GM18951 (cell line): ENCODE data around the gene PCK2.

Source experiments
- POLR2A ChIP-seq: IDR thresholded peaks from 4 replicates; pipeline ENCODE4 v1.6.1; 2011; ENCODE audit warnings: mild to moderate bottlenecking; ENCODE audit not compliant: insufficient read length, insufficient read depth; ENCODE audit errors: extremely low read depth
- in situ Hi-C: fragments of 300-500 bp; cut with MboI; formaldehyde crosslinking; loops from one replicate; pipeline ENCODE4 v1.12.0; 2022; ENCODE audit warnings: low sequenced_read_pairs, mixed read lengths, inconsistent platforms; ENCODE audit not compliant: unreplicated experiment

PCK2 gene

DNA sequence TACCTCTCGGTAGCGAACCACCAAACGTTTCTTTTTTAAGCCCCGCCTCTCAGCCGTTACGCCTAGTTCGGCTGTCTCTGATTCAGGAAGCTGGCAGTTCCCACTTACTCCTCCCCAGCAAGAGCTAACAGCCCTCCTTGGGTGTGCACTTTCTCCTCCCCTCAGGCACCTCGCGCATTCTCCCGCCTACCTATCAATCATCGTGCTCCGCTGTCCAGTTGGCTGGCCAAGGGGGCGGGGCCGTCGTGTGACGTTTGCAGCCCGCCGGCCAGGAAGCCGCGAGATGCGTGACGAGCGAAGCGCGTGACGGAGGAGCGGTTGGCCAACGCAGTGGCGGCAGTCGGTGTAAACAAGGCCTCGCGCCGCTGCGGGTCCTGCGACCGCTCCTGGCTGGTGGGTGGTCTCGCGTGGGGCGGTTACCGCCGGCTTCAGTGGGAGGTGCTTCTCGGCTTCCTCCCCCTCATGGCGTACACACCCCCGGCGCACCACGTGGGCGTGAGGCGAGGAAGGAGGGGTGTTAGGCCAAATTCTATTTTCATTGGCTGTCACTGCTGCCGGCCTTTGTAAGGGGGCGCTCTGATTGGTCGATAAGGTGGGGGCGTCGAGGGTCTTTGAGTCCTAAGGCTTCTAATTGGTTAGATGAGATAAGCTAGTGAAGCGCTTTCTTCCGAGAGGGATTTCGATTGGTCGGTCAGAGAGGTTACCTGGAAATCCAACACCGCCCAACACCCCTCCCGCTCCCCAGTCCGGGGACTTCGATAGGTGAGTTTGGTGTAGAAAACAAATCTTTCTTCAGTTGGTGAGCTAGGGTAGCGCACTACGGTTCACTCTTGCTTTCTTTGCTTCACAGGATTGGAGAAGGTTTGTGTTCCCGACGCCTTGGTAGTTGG, 20.7 kb downstream of the PCK2 start, which contains the start of the genes DCAF11 and NRL:
DCAF11 (plus strand) TSS at position 246 of the 890 bp plus-strand sequence. CDS start 818 bp downstream, outside the sequence.
NRL (minus strand) TSS at position 418 of the 890 bp plus-strand sequence. CDS start 32,101 bp downstream, outside the sequence.
- in situ Hi-C loops, result no loop called here
- TF ChIP-seq POLR2A, result peak; percentile 55

DNA sequence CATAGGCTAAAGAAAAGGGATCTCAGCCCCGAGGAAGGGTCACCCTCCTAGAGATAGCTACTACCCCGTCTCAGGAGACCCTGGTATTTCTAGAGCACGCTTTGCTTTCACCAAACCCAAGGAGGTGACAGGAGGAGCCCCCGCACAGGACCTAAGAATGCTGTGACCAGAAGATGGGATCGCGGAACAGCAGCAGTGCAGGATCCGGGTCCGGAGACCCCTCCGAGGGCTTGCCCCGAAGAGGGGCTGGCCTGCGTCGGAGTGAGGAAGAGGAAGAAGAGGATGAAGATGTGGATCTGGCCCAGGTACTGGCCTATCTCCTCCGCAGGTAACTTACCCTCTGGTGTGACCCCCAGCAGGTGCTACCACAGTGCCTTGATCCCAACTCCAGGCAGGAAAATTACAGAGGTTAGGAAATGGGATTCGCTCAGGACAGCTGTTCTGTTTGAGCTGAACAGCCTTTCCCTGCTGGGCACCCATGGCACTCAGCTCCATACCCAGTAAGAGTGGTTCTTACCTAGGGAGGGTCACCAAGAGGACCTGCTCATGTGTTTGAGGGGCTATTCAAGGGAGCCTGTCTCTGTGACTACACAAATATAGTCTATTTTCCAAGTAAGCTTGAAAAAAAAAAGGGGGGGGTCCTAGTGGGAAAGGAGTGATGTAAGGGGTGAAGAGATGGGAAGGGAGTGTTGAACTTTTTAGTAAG, 21.5 kb downstream of the PCK2 start:
- in situ Hi-C loops, result no loop called here
- TF ChIP-seq POLR2A, result no peak

DNA sequence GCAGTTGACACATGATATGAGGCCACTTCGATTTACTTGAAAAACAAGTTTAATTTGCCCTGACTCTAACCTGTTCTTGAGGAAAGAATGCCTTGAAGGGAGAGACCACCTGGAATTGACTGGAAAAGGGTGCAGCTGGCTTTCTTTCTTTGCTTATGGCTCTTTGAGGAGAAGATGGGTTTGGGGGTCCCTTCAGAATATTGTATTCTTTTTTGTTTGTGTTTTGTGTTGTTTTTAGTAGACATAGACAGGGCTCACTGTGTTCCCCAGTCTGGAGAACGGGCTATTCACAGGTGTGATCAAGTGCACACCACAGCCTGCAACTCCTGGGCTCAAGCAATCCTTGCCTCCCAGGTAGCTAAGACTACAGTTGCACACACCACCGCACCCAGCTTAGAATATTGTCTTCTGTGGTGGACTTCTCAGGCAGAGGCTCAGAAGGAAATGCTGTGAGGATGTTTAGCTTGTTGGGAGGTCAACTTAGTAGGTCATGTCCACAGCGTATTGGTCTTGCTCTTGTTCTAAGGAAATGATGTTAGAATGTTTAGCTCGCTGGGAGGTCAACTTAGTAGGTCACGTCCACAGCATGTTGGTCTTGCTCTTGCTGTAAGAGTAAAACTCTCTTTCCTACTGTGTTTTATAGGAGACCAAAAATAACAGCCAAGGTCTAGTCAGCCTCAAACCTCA, 22.2 kb downstream of the PCK2 start:
- in situ Hi-C loops, result no loop called here

DNA sequence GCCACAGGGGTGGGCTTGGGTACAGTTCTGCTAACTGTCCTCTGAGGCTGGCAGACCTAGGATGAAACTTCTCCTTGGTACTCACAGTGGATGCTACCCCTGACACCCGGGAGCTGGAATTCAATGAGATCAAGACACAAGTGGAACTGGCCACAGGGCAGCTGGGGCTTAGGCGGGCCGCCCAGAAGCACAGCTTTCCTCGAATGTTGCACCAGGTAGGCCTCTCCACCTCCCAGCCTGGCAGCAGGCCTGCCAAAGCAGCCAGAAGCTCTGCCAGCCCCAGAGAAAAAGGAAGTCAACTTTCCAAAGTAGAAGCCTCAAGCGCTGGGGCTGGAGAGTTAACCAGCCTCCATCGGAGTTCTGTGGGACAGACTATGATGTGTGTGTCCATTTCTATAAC, 23.1 kb downstream of the PCK2 start:
- in situ Hi-C loops, result no loop called here
- no peak for TF ChIP-seq POLR2A

More for the DNA sequence above, 22.2 kb downstream of the PCK2 start:
- TF ChIP-seq POLR2A, result no peak

DNA sequence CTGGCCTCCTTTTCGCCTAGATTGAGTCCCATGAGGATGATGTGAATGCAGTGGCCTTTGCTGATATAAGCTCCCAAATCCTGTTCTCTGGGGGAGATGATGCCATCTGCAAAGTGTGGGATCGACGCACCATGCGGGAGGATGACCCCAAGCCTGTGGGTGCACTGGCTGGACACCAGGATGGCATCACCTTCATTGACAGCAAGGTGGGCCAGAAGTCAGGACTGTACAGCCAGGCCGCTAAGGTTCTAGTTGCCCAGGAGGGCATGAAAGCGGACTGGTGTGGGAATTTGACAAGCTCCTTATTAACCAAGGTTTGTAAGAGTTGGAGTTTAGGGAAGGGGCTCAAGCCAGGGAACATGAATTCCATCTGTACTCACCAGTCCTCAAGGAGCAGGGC, 25.6 kb downstream of the PCK2 start:
- in situ Hi-C loops, result no loop called here
- no peak for TF ChIP-seq POLR2A

DNA sequence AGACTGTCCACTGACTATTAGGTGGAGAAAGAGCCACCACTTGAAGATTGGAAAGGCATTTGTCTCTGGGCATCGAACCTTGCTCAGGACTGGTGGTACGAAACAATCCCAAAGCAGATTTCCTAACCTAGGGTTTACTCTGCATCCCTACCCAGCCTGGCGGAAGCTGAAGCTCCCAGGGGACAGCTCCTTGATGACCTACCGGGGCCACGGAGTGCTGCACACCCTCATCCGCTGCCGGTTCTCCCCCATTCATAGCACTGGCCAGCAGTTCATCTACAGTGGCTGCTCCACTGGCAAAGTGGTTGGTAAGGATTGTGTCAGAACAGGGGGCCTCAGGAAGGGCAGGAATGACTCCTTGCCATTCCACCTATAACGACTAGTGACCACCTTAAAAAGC, 27.1 kb downstream of the PCK2 start:
- in situ Hi-C loops, result no loop called here
- no peak for TF ChIP-seq POLR2A

DNA sequence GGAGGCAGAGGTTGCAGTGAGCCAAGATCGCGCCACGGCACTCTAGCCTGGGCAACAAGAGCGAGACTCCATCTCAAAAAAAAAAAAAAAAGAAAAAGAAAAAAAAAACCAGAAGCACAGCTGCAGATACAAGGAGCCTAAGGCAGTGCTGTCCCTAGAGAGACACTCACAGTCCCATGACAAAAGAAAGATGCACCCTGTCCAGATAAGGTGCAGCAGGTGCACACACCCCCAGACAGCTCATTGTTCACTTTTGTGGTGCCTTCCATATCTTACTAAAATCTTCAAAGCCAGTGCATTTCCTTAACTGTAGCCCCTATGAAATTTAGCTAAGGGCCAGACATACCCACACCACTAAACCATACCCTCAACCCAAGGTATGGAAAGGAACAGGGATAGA, 28.3 kb downstream of the PCK2 start:
- in situ Hi-C loops, result no loop called here
- TF ChIP-seq POLR2A, result no peak

DNA sequence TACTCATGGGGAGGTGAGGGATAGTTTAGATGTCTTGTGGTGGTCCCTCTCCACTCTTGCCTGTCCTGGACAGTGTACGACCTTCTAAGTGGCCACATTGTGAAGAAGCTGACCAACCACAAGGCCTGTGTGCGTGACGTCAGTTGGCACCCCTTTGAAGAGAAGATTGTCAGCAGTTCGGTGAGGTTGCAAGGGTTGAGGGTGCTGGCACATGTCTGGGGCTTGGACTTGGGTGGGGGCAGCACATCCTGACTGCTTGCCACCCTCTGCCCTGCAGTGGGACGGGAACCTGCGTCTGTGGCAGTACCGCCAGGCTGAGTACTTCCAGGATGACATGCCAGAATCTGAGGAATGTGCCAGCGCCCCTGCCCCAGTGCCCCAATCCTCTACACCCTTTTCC, 28.8 kb downstream of the PCK2 start:
- in situ Hi-C loops, result no loop called here
- no peak for TF ChIP-seq POLR2A

DNA sequence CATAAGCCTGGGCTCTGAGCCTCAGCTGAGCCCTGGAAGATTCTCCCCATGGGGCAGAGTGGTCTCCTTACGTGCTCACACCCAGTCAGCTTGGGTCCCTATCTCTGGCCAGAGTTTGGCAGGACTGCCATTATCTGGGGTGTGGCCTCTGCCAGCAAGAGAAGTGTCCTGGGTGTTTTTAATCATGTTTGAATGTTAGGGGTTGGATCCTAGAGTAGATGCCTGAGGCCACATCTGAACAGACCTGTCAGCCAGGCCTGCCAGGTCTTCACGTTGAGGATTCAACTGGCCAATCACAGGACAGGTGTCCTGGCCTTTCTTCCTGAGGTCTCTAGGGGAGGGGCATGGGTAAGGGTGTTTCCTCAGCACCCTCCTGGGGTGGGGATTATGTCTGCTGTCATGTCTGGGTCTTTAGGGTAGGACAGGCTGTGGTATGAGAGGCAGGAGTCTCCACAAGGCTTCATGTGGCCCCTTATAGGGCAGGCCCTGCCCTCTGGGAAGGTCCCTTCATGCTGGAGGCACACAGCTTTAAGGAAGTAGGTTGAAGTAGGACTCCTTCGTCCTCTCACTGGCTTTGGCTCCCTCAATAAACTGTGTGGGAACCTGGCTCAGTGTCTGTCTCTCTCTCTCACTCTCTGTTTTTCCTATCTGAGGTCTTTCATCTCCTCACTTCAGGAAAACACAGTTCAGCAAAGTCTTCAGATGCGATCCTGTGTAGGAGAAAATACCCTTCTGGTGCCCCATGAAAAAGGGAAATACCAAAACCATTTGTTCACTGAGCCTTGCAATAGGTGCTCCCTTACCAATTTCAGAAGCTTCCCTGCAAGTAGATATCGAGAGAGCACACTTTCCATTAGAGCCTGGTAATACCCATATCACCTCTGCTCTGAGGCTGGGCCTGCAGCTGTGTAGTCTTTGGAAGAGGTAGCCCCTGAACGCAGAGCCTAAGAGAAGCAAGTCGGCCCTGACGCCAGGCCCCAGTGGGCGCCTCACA, 29.6 kb downstream of the PCK2 start:
- TF ChIP-seq POLR2A, result no peak
- in situ Hi-C loops, result no loop called here

DNA sequence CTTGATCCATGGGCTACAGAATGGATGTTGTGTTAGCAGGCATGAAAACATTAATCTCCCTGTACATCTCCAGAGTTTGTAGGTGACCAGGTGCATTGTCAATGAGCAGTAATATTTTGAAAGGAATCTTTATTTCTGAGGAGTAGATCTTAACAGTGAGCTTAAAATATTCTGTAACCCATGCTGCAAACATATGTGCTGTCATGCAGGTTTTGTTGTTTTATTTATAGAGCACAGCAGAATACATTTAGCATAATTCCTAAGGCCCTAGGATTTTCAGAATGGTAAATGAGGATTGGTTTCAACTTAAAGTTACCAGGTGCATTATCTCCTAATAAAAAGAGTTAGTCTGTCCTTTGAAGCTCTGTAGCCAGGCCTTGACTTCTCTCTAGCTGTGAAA, 32.8 kb downstream of the PCK2 start:
- in situ Hi-C loops, result no loop called here
- TF ChIP-seq POLR2A, result no peak

DNA sequence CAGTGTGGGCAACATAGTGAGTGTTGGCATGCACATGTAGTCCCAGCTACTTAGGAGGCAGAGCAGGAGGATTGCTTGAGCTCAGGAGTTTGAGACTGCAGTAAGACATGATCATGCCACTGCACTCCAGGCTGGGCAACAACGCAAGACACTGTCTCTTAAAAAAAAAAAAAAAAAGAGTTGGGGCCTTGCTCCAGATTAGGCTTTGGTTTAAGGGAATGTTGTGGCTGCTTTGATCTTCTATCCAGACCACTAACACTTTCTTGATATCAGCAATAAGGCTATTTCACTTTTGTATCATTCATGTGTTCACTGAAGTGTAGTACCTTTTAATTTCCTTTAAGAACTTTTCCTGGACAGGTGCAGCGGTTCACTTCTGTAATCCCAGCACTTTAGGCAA, 33.6 kb downstream of the PCK2 start:
- TF ChIP-seq POLR2A, result no peak

DNA sequence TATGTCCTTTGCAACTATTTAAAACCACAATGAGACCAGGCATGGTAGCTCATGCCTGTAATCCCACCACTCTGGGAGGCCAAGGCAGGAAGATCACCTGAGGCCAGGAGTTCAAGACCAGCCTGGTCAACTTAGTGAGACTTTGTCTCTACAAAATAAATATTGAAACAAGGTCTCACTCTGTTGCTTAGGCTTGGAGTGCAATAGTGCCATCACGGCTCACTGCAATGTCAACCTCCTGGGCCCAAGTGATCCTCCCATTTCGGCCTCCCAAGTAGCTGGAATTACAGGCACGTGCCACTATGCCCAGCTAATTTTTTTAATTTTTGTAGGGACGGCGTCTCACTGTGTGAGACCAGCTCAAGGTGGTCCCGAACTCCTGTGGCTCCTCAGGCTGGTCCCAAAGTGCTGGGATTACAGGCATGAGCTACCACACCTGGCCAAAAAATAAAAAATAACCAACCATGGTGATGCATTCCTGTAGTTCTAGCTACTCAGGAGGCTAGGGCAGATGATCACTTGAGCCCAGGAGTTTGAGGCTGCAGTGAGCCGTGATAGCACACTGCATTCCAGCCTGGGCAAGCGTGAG, 35.4 kb downstream of the PCK2 start:
- in situ Hi-C loops, result no loop called here
- no peak for TF ChIP-seq POLR2A

More for the DNA sequence above, 33.6 kb downstream of the PCK2 start:
- in situ Hi-C loops, result no loop called here
